ENCODE measurements around the gene ADGRV1. TPM values are rescaled to one million over a fixed set of nuclear protein-coding genes. Genes with fewer than 3 reads are reported as not detected.
"Not testable (repeated sequence)": the region's sequence is repeated elsewhere in the genome, so short reads cannot be mapped to it uniquely, and the experiment has no call there.

The ADGRV1 gene
- polyA plus RNA-seq, 2 donors: 0.82 to 1.6 TPM

DNA sequence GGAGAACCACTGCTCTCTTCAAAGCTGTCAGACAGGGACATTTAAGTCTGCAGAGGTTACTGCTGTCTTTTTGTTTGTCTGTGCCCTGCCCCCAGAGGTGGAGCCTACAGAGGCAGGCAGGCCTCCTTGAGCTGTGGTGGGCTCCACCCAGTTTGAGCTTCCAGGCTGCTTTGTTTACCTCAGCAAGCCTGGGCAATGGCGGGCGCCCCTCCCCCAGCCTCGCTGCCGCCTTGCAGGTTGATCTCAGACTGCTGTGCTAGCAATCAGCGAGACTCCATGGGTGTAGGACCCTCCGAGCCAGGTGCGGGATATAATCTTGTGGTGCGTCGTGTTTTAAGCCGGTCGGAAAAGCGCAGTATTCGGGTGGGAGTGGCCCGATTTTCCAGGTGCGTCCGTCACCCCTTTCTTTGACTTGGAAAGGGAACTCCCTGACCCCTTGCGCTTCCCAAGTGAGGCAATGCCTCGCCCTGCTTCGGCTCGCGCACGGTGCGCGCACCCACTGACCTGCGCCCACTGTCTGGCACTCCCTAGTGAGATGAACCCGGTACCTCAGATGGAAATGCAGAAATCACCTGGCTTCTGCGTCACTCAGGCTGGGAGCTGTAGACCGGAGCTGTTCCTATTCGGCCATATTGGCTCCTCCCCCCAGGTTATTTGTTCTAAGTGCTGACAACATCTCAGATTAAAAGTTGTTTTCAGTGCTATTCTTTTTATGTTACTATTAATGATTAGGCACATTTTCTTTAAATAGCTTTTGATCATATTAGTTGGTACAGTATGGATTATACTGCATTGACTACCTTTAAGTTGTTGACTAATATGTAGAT is 370.6 kb downstream of the ADGRV1 start:
- not testable (repeated sequence) for H3K36me3 ChIP-seq (ENCODE audit: control insufficient read depth in 2 of 2, insufficient read depth in 2 of 2, low read length in 1 of 2); H3K27ac ChIP-seq (ENCODE audit: low read depth in 2 of 2, low read length in 1 of 2); H3K4me3 ChIP-seq (ENCODE audit: low read depth in 1 of 2, low read length in 2 of 2); H3K4me1 ChIP-seq (ENCODE audit: control insufficient read depth in 2 of 2, insufficient read depth in 2 of 2, low read length in 1 of 2); H3K9me3 ChIP-seq (ENCODE audit: control insufficient read depth in 2 of 2, insufficient read depth in 1 of 2, low read depth in 1 of 2, low read length in 1 of 2); H3K27me3 ChIP-seq (ENCODE audit: control insufficient read depth in 1 of 2, insufficient read depth in 2 of 2, low read length in 2 of 2)
- WGBS, 2 donors: 80 to 84% methylated on average over 18 to 24 of the region's 29 CpGs

DNA sequence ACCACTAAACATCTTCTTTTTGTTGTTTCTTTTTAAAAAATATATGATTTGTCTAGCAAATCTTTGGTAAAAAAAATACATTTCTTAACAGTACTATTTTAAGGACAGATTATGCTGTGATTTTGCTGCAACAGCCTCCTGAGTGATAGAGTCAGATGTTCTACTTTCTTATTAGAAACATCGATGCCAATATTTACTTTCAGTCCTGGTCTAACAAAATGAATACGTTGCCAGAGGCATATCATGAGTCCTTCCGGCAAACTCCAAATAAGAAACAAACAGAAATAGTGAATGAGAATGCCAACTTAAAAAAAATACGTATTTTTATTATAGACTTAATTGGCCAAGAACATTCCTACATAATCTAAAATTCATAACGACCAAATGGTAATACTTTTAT is 371.5 kb downstream of the ADGRV1 start:
- Histone ChIP-seq H3K36me3 (ENCODE audit: control insufficient read depth in 2 of 2, insufficient read depth in 2 of 2, low read length in 1 of 2) (no peaks in the 10 kb centered on the region), H3K4me1 (ENCODE audit: control insufficient read depth in 2 of 2, insufficient read depth in 2 of 2, low read length in 1 of 2) (no peaks in the 10 kb centered on the region)
- WGBS, 2 donors: 60 to 68% methylated on average over 5 of the region's 5 CpGs

DNA sequence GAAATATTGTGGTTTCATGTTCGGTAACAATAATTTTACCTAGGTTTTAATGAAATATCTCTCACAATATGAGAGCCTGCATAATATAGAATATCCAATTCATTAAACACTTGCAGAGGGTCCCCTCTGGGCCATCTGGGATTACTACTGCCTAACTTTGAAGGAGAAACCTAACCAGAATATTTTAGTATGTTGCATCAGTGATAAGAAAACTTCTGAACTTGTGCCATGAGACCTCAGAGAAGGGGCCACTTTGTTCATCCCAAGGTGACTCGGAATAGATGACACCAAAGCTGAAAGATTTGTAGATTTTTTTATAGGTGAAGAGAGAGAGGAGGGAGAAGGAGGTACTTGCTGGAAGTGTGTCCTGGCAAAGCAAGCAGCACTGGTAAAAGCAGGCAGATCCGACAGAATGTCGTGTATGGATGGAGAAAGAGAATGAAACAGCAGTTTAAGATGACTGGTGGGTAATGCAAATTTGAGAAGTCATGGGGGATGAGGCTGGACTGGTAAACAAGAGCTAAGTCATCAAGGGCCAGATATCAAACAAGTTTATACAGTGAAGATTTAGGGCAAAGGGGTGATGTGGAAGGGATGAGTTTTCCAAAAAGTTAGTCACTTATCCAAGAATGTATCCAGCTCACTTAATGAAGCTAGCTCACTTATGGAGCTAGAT is 372.3 kb downstream of the ADGRV1 start:
- Histone ChIP-seq H3K9me3 (ENCODE audit: control insufficient read depth in 2 of 2, insufficient read depth in 1 of 2, low read depth in 1 of 2, low read length in 1 of 2) (no peaks in the 10 kb centered on the region), H3K36me3 (ENCODE audit: control insufficient read depth in 2 of 2, insufficient read depth in 2 of 2, low read length in 1 of 2) (no peaks in the 10 kb centered on the region), H3K4me1 (ENCODE audit: control insufficient read depth in 2 of 2, insufficient read depth in 2 of 2, low read length in 1 of 2) (no peaks in the 10 kb centered on the region), H3K27me3 (ENCODE audit: control insufficient read depth in 1 of 2, insufficient read depth in 2 of 2, low read length in 2 of 2) (no peaks in the 10 kb centered on the region), H3K27ac (ENCODE audit: low read depth in 2 of 2, low read length in 1 of 2) (no peak overlapping the region), H3K4me3 (ENCODE audit: low read depth in 1 of 2, low read length in 2 of 2) (no peak overlapping the region)
- WGBS, 2 donors: 78% methylated on average over 4 of the region's 4 CpGs

More for the DNA sequence above, 371.5 kb downstream of the ADGRV1 start:
- Histone ChIP-seq H3K4me3 (ENCODE audit: low read depth in 1 of 2, low read length in 2 of 2) (no peak overlapping the region), H3K27me3 (ENCODE audit: control insufficient read depth in 1 of 2, insufficient read depth in 2 of 2, low read length in 2 of 2) (no peaks in the 10 kb centered on the region), H3K9me3 (ENCODE audit: control insufficient read depth in 2 of 2, insufficient read depth in 1 of 2, low read depth in 1 of 2, low read length in 1 of 2) (no peaks in the 10 kb centered on the region), H3K27ac (ENCODE audit: low read depth in 2 of 2, low read length in 1 of 2) (no peak overlapping the region)

DNA sequence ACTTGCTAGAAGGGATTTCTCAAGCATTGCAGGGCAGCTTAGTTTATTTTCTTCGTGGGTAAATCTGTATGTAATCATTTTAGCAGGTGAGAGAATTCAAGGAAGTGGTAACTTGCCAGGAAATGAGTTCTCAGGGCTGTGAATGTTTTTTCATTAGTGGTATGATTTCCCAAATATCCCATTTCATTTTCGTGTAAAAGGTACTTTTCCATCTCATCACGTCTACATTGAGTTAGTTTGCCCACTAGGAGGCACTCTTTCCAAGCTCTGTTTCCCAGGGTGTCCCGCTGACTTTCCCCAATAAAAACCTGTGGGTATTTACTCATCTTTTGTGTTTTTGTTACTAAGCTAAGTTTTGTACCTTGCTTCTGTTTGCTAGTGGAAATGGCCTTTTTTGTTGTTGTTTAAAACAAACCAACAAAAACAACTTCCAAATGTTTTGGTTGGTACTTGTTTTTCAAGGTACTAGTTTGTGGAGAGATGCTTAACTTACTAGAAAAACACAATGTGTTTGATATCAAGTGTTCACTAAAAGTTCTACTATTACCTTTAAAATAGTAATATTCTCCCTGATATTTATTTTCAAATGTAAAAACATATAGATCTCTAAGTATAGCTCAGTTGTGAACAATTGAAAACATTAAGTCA is 373.6 kb downstream of the ADGRV1 start:
- Histone ChIP-seq H3K4me1 (ENCODE audit: control insufficient read depth in 2 of 2, insufficient read depth in 2 of 2, low read length in 1 of 2) (no peaks in the 10 kb centered on the region), H3K9me3 (ENCODE audit: control insufficient read depth in 2 of 2, insufficient read depth in 1 of 2, low read depth in 1 of 2, low read length in 1 of 2) (no peaks in the 10 kb centered on the region), H3K4me3 (ENCODE audit: low read depth in 1 of 2, low read length in 2 of 2) (no peak overlapping the region), H3K27ac (ENCODE audit: low read depth in 2 of 2, low read length in 1 of 2) (no peak overlapping the region), H3K27me3 (ENCODE audit: control insufficient read depth in 1 of 2, insufficient read depth in 2 of 2, low read length in 2 of 2) (no peaks in the 10 kb centered on the region), H3K36me3 (ENCODE audit: control insufficient read depth in 2 of 2, insufficient read depth in 2 of 2, low read length in 1 of 2) (no peaks in the 10 kb centered on the region)
- 2 to 5% methylated on average over 4 of the region's 4 CpGs for WGBS, 2 donors

DNA sequence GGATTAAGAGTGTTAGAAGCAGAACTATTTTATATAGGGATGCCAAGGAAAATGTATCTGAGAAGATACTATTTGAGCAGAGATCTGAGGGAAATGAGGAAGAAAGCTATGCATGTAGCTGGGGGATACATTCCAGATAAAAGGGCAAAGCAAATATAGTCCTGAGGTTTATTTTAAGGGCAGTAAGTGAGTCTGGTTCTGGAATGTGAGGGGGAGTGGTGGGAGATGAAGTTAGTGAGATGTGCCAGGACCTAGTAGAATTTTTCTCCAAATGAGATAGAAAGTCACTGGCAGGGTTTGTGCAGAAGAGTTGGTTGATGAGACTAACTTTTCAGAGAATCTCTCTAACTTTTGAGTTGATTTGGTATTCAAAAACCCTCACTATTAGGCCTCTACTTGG is 374.7 kb downstream of the ADGRV1 start:
- Histone ChIP-seq H3K4me1 (ENCODE audit: control insufficient read depth in 2 of 2, insufficient read depth in 2 of 2, low read length in 1 of 2) (no peaks in the 10 kb centered on the region), H3K9me3 (ENCODE audit: control insufficient read depth in 2 of 2, insufficient read depth in 1 of 2, low read depth in 1 of 2, low read length in 1 of 2) (no peaks in the 10 kb centered on the region), H3K27me3 (ENCODE audit: control insufficient read depth in 1 of 2, insufficient read depth in 2 of 2, low read length in 2 of 2) (no peaks in the 10 kb centered on the region), H3K4me3 (ENCODE audit: low read depth in 1 of 2, low read length in 2 of 2) (no peak overlapping the region), H3K27ac (ENCODE audit: low read depth in 2 of 2, low read length in 1 of 2) (no peak overlapping the region), H3K36me3 (ENCODE audit: control insufficient read depth in 2 of 2, insufficient read depth in 2 of 2, low read length in 1 of 2) (no peaks in the 10 kb centered on the region)

DNA sequence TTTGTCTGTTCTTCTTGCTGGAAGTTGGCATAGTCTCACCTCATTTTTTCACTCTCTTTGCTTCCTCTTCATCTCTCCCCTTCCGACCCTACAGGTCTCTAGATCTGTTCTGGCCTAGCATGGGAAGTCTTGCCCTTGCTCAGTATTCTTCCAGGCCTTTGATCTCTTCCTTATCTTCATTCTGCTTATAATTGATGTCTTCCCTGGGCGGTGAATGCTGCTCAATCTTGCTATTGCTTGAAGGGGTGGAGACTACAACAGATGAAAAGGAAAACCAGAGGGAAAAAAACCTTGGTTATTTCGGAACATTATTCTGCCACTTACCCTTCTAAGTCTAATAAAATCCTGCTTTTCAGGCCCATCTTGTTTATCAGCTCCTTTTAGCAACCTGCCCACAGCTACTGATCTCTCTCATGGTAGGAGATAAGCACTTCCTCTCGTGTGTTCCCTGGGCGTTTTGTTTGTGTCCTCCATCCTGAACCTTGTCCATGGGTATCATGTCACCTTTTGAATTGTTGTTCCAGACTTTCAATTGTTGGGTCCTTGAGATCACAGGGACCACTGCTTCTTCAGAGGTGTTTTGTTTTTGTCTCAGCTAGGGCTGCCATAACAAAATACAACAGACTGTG is 375.6 kb downstream of the ADGRV1 start:
- Histone ChIP-seq H3K27me3 (ENCODE audit: control insufficient read depth in 1 of 2, insufficient read depth in 2 of 2, low read length in 2 of 2) (no peaks in the 10 kb centered on the region), H3K4me3 (ENCODE audit: low read depth in 1 of 2, low read length in 2 of 2) (no peak overlapping the region), H3K36me3 (ENCODE audit: control insufficient read depth in 2 of 2, insufficient read depth in 2 of 2, low read length in 1 of 2) (no peaks in the 10 kb centered on the region), H3K9me3 (ENCODE audit: control insufficient read depth in 2 of 2, insufficient read depth in 1 of 2, low read depth in 1 of 2, low read length in 1 of 2) (no peaks in the 10 kb centered on the region), H3K4me1 (ENCODE audit: control insufficient read depth in 2 of 2, insufficient read depth in 2 of 2, low read length in 1 of 2) (no peaks in the 10 kb centered on the region), H3K27ac (ENCODE audit: low read depth in 2 of 2, low read length in 1 of 2) (no peak overlapping the region)
- WGBS, 2 donors: 79 to 83% methylated on average over 5 of the region's 5 CpGs

DNA sequence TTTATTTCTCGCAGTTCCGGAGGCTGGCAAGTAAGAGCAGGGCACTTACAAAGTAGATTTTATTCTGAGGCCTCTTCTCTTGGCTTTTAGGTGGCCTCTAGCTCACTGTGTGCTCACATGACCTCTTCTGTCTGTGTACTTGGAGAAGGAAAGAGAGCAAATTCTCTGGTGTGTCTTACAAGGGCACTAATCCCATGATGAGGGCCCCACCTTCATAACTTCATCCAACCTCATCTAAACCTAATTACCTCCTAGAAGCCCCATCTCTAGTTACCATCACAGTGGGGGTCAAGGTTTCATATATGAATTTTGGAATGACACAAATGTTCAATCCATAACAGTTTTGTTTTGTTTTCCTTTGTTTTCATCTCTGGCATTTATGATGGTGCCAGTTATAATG is 376.1 kb downstream of the ADGRV1 start:
- Histone ChIP-seq H3K27ac (ENCODE audit: low read depth in 2 of 2, low read length in 1 of 2) (no peak overlapping the region), H3K4me1 (ENCODE audit: control insufficient read depth in 2 of 2, insufficient read depth in 2 of 2, low read length in 1 of 2) (no peaks in the 10 kb centered on the region), H3K36me3 (ENCODE audit: control insufficient read depth in 2 of 2, insufficient read depth in 2 of 2, low read length in 1 of 2) (no peaks in the 10 kb centered on the region), H3K9me3 (ENCODE audit: control insufficient read depth in 2 of 2, insufficient read depth in 1 of 2, low read depth in 1 of 2, low read length in 1 of 2) (no peaks in the 10 kb centered on the region), H3K27me3 (ENCODE audit: control insufficient read depth in 1 of 2, insufficient read depth in 2 of 2, low read length in 2 of 2) (no peaks in the 10 kb centered on the region), H3K4me3 (ENCODE audit: low read depth in 1 of 2, low read length in 2 of 2) (no peak overlapping the region)
- WGBS, 2 donors: 96 to 97% methylated on average over 2 of the region's 2 CpGs

DNA sequence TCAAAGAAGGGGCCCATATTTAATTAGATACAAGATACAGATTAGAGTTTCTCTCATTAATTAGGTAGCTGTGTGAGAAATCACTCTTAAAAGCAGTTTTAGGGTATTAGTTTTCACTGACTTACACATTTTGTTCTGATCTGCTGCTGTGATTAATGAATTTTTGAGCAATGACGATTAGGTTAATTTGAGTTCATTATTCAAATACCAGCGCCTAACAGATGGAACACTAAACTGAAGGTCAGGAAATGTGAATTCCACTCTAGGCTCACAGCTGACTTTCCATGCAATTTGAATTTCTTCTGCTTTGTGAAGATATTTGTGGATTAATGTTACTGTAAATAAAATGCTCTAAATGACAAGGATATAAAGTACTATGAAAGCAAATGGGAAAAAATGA is 380.6 kb downstream of the ADGRV1 start:
- Histone ChIP-seq H3K27ac (ENCODE audit: low read depth in 2 of 2, low read length in 1 of 2) (no peak overlapping the region), H3K9me3 (ENCODE audit: control insufficient read depth in 2 of 2, insufficient read depth in 1 of 2, low read depth in 1 of 2, low read length in 1 of 2) (no peaks in the 10 kb centered on the region), H3K27me3 (ENCODE audit: control insufficient read depth in 1 of 2, insufficient read depth in 2 of 2, low read length in 2 of 2) (no peaks in the 10 kb centered on the region), H3K4me3 (ENCODE audit: low read depth in 1 of 2, low read length in 2 of 2) (no peak overlapping the region), H3K36me3 (ENCODE audit: control insufficient read depth in 2 of 2, insufficient read depth in 2 of 2, low read length in 1 of 2) (no peaks in the 10 kb centered on the region), H3K4me1 (ENCODE audit: control insufficient read depth in 2 of 2, insufficient read depth in 2 of 2, low read length in 1 of 2) (no peaks in the 10 kb centered on the region)
- 48 to 52% methylated on average over 2 of the region's 2 CpGs for WGBS, 2 donors

DNA sequence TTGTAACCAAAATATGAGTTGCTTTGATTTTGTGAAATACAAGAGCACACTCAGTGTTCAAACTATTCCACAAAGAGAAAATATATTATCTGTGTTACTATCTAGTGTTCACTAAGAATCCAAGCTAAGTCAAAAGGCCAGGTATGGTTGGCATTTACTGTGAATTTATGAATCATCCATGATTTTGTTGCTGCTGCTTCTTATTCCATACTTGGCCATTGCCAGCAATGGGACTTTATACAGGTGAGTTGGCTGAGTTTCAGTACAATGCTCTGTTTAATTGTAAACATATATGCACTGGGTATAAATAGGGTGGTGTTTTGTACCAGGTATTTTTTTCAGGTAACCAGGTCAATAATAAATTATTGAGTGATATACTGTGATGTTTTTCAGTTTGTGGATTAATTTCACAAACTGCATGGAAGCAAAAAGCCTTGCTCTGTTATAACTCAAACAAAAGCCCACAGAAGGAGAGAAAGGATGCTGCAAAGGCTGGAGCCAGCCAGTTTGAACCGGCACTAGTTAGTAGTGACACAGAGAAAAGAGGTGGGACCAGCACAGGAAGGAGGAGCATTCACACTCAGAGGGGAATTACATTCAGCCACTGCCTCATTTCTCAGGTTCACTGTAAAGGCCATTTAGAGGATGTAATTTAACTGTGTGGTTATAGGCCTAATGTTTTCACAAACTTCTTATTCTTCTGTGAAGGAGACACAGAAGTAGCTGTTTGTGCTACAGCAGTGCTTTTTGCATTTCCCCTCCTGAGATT is 381.8 kb downstream of the ADGRV1 start:
- Histone ChIP-seq H3K27ac (ENCODE audit: low read depth in 2 of 2, low read length in 1 of 2) (no peak overlapping the region), H3K4me1 (ENCODE audit: control insufficient read depth in 2 of 2, insufficient read depth in 2 of 2, low read length in 1 of 2) (no peaks in the 10 kb centered on the region), H3K9me3 (ENCODE audit: control insufficient read depth in 2 of 2, insufficient read depth in 1 of 2, low read depth in 1 of 2, low read length in 1 of 2) (no peaks in the 10 kb centered on the region), H3K27me3 (ENCODE audit: control insufficient read depth in 1 of 2, insufficient read depth in 2 of 2, low read length in 2 of 2) (no peaks in the 10 kb centered on the region), H3K36me3 (ENCODE audit: control insufficient read depth in 2 of 2, insufficient read depth in 2 of 2, low read length in 1 of 2) (no peaks in the 10 kb centered on the region), H3K4me3 (ENCODE audit: low read depth in 1 of 2, low read length in 2 of 2) (no peak overlapping the region)
- 11 to 23% methylated on average over 1 of the region's 1 CpG for WGBS, 2 donors

Data from esophagus (tissue), 2 donors.